HG03097 (cell line): ENCODE measurements around the gene AKAP12.
"Not testable (repeated sequence)": the region's sequence is repeated elsewhere in the genome, so short reads cannot be mapped to it uniquely, and the experiment has no call there.

Source experiments
- ATAC-seq: cut with Tn5 transposase; IDR thresholded peaks from one replicate; pipeline ENCODE4 v1.9.1; 2021; ENCODE audit not compliant: unreplicated experiment, low FRiP score

Gene AKAP12

DNA sequence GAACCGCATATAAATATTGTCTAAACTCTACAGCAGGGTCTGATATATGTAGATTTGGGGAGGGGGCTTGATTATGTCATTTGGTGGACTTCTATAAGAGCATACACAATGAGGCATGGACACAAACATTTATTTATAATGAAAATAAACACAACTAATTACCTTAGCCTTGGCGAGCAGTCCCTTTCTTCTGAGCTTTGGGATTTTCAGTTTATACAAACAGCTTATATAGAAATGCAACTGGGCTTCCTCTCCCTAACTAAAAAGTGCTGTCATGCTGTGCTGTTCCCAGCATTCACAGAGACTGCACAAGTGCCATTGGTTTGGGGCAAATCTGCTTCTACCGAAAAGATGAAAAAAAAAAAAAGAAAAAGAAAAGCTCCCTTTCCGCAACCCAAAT lies 69.9 kb downstream of the AKAP12 start:
- ATAC-seq = no peak

DNA sequence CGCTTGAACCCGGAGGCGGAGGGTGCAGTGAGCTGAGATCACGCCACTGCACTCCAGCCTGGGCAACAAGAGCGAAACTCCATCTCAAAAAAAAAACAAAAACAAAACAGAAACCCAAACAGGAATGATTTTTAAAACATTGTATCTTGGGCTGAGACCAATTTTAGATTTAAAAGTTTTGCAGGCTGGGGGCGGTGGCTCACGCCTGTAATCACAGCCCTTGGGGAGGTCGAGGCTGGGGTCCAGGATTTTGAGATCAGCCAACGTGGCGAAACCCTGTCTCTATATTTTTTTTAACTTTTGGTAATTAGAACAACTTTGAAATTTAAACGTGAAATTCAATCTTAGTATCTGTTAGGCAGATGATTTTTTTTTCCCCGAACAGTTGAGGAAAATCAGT lies 70.5 kb downstream of the AKAP12 start:
- ATAC-seq = no peak

DNA sequence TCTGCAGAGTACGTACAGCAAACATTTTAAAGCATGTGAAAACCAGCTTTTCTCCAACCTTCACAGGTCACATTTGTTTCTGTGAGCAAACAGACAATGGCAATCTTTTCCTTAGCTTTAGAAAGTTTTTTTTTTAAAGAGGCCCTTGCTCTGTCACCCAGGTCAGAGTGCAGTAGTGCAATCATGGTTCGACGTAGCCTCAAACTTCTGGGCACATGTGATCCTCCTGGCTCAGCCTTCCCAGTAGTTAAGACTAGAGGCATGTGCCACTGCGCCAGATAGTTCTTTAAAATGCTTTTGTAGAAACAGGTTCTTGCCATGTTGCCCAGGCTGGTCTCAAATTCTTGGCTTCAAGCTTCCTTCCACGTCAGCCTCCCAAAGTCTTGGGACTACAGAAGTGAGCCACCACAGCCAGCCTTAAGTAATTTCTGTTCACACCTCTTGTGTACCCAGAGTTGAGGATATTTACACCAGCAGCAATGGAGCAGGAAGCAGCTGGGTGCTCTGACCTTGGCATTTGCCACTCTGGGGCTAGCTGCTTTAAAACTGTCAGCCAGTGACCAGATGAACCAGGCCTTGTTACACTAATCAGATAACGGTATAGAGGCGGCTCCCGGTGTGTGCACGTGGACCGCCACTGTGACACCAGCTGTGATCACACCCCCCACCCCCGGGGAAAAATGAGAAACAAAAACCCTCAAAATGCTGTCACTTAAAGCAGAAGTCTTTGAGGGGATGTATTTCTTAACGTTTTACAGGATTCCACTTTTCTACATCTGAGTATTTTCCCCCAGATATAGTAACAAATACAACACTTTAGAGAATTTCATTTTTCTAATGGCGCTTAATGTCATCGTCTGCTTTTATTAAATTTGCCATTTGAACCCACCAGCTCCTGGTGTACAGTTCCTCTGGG lies 71.3 kb downstream of the AKAP12 start:
- no peak for ATAC-seq

DNA sequence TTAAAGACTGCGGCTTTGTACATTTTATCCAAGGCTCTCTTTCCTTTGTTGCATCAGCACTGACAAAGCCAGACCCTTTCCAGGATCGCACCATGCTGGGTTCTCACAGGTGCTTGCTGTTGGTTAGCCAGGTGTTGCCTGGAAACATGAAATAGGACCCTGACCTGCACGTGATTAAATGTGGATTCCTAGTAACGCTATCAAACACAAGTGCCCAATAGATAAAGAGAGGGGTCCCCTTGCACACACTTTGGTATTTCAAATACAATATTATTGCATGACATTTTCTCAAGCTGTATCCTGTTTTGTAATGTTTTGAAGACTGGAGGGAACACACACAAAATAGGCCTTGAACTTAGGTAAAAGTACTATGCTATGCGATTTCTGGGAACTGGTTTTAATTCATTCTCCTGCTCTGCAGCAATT lies 73.3 kb downstream of the AKAP12 start:
- ATAC-seq = no peak

DNA sequence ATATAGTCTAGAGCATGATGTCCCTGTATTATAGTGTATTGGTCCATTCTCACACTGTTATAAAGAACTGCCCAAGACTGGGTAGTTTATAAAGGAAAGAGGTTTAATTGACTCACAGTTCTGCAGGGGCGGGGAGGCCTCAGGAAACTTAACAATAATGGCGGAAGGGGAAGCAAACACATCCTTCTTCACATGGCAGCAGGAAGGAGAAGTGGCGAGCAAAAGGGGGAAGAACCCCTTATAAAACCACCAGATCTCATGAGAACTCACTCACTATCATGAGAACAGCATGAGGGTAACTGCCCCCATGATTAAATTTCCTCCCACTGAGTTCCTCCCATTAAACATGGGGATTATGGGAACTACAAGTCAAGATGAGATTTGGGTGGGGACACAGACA lies 75.9 kb downstream of the AKAP12 start:
- ATAC-seq = not testable (repeated sequence)

DNA sequence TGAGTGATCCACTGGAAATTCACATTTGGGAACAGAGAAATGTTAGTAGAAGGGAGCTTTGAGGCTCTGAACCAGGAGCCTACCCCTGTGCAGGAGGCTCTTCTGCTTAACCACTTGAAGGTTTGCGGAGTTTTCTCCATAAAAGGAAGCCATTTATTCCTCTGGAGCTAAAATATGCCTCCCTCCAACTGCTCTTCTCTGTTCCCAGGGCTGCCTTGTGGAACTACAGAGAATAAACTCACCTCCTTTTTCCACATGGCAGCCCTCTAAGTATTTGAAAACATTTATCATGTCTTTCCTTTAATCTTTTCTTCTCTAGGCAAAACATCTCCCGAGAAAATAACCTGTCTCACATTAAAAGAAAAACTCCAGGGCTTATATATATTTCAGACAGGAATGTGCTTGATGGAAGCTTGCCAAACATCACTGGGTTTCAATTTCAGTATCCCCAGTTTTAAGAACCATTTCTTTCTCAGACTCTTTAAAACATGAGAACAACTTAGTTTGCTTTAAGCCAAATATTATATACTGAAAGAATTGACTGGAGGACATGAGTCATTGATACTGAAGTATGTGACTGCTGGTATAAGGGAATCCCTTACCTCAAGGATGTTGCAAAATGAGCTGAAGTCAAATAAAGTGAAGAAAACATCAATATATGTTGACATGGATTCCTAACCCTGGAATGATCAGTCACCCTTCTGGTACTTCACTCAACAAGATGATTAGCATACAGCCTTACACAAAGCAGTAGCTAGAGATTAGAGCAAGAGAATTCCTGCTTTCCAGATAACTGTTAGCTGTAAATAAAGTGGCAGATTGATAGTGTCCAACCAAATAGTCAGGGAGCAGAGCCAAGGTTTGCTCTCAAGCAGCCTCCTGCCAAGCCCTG lies 77.6 kb downstream of the AKAP12 start:
- ATAC-seq = no peak

DNA sequence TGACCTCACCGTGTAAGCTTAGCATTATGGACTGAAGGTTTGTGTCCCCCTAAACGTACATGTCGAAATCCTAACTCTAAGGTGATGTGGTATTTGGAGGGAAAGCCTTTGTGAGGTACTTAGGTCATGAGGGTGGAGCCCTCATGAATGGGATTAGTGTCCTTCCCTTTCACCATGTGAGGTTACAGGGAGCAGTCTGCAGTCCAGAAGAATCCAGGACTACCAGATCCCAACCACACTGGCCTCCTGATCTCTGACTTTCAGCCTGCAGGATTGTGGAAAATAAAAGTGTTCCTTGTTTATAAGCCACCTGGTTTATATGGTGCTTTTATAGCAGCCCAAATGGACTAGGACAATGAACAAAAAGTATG lies 78.2 kb downstream of the AKAP12 start:
- no peak for ATAC-seq

DNA sequence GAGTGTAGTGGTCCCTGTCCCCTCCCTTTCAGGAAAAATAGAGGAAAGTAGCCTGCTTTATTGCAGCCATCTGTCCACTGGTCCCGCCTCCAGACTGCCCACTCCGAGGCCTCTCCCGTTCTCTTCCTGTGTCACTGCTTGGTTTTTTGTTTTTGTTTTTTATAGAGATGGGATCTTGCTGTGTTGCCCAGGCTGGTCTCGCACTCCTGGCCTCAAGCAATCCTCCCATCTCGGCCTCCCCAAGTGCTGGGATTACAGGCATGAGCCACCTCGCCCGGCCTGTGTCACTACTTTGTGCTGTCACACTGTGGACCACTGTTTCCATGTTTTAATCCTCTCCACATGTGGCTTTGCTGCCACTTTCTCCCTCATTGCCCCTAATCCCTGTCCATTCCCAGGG lies 80.4 kb downstream of the AKAP12 start:
- ATAC-seq = no peak

DNA sequence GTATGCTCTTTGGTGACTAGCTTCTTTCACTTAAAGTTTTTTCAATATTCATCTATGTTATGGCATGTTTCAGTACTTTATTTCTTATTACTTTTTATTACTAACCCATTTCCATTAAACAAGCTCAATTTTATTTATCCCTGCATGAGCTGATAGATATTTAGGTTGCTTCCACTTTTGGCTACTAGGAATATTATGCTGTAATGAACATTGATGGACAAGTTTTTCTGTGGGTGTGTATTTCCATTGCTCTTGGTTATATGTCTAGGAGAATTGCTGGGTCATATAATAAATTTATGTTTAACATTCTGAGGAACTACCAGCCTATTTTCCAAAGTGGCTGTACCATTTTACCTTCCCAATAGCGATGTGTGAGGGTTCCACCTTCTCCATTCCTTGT lies 81.7 kb downstream of the AKAP12 start:
- no peak for ATAC-seq

DNA sequence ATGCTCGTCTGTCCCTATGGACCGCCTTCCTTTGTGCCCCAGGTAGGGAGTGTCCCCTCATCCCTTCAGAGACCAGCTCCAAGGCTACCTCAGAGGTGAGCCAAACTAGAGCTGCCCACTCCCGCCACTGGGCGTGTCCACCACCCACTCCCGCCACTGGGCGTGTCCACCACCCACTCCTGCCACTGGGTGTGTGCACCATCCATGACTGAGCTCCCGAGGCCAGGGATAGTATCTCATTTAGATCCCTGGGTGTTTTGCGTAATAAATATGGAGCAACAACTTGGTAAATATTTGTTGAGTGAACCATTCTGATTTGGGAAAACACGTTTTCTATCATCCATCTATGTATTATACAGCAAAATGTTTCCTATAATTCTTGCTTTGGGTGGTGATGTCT lies 82.8 kb downstream of the AKAP12 start:
- ATAC-seq = no peak

DNA sequence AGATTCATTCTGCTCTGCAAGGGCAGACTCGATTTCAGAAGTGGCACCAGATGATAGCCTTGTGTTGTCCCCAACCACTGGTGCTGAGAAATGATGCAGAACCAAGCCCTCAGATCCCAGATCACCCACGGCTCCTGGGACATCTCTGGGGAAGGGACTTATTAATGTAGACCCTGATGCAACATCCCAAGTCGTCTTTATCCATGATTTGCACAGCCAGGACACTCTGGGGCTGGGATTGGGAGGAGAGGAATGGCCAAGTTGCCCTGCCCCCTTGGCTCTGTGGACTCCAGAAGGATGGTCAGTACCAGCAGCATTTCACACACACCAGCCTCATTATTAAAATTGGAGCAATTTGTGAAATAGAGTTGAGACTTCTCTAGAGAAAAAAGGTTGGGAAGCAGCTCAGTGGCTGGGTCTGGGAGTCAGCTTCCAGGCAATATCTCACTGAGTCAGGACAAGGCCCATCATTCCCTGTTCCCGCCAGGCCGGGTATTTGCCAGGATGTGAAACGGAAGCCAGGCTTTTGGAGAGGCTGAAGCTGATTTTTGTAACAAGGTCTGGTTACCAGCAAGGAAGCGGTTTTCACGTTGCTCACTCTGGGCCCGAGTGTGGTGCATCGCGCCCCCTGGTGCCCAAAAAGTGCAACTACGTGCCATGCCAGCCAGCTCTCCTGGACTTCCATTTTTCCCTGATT lies 84.2 kb downstream of the AKAP12 start:
- no peak for ATAC-seq

DNA sequence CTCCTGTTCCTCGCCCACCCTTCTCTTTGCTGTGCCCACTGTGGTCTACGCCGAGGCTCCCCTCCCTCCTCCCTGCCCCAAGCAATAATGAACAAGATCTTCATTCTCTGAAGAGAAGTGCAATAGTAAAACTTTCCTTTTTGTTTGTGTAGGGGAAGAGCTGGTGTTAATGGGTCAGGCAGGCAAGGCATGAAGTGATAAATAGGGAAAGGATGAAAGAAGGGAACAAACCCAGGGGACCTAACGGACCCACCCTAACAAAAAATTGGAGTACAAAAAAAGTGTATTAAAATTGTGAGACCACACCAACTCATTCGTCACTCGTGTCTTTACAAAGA lies 84.7 kb downstream of the AKAP12 start:
- no peak for ATAC-seq

DNA sequence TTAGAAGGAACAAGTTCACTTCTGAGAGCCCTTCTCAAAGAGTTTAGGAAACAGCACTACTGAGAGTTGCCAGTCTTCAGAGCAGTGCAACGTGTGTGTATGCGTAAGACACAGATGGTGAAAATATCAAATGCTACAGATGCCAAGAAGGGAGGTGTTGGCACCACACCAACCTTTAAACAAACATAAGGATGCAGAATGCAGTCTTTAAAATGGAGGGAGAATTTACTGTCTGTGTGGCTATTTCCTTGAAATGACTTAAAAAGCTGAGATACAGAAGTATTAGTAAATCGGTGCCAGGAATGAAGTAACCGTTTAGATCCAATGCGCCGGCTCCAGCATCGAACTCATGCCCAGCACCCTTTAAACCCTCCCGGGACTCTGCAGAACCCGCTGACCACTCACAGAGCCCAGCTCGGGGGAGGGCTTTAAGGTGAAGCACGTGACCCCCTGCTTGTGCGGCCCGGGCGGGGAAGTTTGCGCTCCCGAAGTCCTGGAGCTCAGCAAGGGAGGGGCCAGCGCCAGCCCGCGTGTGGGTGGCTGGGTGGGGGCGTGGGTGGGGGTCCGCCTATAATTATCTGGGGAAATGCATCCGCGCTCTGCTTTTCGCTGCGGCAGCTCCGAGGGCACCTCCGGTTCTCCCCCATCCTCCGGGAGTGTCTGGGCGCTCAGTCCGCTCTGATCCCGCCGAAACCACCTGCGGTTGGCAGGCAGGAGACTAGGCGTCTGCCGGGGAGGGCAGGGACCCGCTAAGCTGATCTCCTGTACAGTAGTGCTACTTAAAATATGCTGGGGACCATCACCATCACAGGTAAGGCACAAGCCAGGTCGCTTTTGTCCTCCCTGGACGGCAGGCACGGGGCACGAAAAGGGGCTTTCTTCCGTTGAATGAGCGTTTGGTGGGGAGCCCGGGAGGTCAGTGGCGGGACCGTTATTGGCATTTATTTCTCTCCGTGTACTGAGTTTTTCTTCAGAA lies 85.6 kb downstream of the AKAP12 start:
- no peak for ATAC-seq

DNA sequence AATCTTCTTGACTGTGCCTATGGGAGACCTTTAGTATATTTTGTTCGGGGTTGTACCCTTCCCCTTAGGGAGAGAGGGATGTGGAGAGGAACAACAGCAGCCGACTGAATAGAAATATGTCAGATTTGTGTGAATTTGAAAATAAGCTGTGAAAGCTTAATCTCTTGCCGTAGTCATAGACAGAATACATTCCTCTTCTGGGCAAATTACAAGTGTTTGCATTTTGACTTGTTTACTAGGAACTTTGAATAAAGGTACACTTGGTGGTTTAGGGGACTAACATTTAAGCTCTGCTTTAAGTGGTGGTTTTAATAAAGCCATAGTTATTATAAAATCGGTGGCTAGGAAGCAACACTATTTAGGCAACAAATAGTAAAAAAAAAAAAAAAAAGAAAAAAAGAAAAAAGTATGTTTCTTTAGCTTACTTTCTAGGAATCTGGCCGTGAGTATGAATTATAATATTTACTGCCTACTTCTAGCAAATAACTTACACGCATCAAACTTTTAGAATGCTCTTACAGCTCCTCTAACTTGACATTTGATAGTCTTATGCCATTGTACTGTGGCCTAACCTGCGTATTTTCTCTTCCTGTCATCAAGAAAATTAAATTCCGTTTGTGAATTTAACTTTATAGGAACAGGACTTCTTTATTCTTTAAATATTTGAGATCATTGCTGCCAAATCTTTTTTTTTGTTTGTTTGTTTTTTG lies 86.5 kb downstream of the AKAP12 start:
- ATAC-seq = no peak

DNA sequence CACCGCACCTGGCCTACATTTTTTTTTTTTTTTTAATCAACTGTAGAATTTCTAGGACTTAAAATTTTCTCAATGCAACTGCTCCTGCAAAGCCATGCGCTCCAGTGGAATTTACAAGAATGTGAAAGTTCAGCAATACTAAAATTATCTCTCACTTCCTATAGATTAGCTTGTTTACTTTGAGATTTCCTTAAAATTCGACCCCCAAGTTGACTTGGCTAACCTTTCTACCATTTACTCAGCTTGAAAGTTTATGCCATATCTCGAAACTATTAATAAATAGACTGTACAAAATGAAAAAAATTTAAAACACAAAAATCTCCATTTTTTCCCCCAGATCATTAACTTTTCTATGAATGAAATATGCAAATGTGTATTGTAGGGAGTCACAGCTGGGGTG lies 87.3 kb downstream of the AKAP12 start:
- ATAC-seq = no peak

DNA sequence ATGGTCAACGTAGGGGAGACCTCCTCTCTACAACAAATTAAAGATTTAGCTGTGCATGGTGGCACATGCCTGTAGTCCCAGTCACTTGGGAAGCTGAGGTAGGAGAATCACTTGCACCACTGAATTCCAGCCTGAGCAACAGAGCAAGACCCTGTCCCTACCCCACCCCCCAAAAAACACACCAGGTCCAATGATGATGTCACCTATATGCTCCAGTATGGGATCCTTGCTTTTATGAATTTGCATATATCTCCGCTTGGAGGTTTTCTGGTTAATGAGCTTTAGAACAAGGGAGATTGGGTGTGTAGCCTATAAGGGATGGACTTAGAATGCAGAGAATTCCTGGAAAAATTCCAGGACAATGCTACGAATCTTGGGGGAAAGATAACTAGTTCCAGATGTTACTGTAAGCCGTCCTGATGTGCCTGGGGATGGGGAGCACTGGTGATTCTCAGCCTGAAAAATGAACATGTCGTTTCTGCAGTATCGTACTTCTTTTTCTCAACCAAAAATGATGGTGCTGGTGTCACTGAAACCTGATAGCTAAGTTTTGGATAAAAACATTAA lies 90.4 kb downstream of the AKAP12 start:
- no peak for ATAC-seq

DNA sequence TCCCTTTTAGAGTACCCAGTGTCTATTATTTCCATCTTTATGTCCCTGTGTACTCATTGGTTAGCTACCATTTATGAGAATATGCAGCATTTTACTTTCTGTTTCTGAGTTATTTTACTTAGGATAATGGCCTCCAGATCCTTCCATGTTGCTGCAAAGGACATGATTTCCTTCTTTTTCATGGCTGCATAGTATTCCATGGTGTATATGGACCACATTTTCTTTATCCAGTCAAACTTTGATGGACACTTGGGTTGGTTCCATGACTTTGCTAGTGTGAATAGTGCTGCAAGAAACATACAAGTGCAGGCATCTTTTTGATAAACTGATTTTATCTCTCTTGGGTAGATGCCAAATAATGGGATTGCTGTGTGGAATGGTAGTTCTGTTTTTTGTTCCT lies 96.2 kb downstream of the AKAP12 start:
- ATAC-seq = no peak

DNA sequence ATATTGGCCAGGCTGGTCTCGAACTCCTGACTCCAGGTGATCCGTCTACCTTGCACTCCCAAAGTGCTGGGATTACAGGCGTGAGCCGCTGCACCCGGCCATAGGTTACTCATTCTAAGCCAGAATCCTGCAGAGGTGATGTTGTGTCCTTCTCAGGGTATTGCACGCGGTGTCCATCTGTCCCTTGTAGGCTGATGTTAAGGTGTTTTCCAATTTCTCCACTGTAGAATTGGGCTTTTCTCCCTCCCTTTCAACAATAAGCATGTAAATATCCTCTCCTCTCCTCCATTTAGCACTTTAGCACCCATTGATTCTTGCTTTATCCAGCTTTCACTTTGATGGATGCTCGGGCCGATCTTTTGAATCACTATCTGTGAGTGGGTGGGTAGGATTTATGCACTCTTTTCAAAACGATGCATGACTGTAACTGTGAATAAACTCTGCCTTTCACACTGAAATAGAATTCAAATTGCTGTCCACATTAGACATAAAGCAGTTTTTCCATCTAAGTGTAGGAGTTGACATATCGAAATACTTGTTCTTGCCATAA lies 99.0 kb downstream of the AKAP12 start:
- ATAC-seq = no peak

DNA sequence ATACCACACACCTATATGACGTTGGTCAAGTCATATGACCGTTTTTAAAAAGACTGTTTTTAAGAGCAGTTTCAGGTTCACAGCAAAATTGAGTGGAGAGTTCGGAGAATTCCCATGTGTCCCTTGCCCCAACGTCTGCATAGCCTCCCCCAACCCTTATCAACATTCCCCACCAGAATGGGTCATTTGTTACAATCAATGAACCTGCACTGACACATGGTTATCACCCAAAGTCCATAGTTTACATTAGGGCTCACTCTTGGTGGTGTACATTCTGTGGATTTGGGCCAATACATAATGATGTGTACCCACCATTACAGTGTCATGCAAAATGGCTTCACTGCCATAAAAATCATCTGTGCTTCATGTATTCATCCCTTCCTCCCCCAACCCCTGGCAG lies 99.6 kb downstream of the AKAP12 start:
- ATAC-seq = no peak
